ENCODE data around the gene SVBP.

Gene SVBP

GRCh38 chr1:42797979-42798378, 19.2 kb downstream of the SVBP start:
- no peak for DNase-seq

DNA sequence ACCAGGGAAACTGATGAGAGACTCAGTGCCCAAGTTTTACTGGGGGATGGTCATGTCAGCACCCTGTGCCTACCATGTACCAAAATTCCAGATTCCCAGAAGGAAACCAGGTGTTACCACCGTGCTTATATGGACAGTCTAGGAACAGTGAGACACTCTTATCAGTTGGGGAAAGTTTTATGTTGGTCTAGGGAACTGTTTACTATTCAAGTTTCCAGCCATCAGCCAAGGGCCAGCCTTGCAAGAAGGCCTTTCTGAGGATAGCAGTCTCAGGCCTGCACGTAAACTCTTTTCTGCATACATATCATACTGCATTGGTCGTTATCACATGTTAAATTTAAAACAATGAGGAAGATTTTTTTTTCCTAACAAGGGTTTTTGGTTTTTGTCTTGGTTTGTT, 19.8 kb downstream of the SVBP start:
- DNase-seq: no peak

GRCh38 chr1:42793824-42794223, 23.4 kb downstream of the SVBP start:
- DNase-seq: no peak

GRCh38 chr1:42788021-42788420, 29.2 kb downstream of the SVBP start:
- no peak for DNase-seq

DNA sequence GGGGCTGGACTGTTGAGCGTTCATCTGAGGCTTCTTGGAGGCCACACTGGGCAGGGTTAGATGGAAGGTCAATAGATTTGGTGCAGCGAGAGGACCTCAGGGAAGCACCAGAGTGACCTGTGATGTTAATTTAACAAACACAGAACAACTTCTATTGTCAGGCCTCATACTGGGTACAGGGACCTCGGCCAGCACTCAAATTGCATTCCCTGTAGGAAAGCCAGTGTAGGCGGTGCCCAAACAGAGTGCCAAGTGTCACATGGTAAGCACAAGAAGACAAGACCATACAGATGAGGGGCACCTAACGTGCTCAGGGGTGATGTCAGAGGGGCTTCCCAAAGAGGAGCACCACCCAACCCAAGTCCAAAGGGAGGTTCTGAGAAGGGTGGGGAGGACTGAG, 31.1 kb downstream of the SVBP start:
- DNase-seq: no peak

GRCh38 chr1:42784946-42785693, 32.1 kb downstream of the SVBP start, which contains the start of gene TMEM269:
TSS of gene TMEM269 (plus strand) at chr1:42784991. CDS start at chr1:42789894, 4,903 bp downstream.
- DNase-seq: peak; percentile 52

- no peak for DNase-seq
These were observed 32.7 kb downstream of the SVBP start for GRCh38 chr1:42784547-42784945.

DNA sequence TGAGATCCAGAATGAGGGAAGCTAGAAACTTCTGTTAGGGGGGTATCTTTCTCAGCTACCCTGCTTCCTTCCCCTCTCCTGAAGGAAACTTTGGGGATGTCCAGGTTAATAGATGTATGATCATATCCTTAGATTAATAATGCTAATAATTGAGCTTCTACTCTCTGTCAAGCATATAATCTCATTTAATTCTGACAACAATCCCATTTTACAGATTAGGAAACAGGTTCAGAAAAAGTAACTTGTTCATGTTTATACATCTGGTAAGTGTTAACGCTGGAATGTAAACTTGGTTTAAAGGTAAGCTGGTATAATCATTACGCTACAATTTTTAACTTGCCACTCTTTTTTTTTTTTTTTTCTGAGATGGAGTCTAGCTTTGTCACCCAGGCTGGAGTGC, 34.1 kb downstream of the SVBP start:
- no peak for DNase-seq

DNA sequence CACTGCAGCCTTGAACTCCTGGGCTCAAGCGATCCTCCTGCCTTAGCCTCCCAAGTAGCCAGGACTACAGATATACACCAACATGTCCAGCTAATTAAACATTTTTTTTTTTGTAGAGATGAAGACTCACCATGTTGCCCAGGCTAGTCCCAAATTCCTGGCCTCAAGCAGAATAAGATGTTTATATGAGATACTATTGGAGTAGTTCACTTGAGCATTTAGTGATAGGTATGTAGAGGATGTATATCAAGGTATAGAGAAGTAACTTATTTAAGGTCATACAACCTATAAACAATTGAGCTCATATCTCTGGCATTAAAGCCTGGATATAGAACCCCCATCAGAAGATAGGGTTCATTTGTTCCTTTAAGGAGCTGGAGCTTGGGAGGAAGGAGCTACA, 37.0 kb downstream of the SVBP start:
- no peak for DNase-seq

- no peak for DNase-seq
These were observed 37.5 kb downstream of the SVBP start for GRCh38 chr1:42779725-42780124.

DNA sequence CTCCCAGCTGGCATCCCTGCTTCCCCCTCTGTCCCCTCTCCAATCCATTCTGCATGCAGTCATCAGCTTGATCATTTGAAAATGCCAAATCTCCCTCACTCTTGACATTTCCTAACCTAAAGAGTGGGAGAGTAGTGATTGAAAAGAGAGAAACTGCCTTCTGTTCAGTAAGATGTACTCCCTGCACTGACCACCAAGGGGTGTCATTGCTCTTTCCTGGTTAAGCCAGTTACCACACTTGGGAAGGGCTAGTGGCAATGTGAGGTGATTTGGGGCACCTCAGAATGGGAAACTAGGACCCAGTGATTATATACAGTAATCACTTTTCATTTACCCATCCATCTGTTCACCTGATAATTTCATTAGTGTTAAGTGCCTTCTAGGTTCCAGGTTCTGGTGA, 39.3 kb downstream of the SVBP start:
- DNase-seq: peak; percentile 15

DNA sequence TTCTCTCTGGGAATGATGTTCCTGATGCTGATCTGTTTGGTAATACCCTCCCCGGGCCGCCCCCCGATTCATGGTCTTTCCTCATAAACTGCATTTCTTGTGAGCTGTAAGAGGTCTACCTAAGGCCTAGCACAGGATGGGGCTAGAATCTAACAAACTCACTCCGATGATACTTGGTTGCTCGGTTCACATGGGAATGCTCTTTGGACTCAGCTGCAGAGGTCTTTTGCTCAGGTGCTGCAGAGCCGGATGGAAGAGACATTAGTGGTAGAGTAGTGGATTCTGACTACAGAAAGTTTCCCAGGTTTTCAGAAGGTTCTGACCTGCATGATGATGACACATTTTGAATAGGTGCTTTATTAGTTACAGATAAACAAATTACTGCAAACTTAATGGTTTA, 40.7 kb downstream of the SVBP start:
- DNase-seq: no peak

- DNase-seq: no peak
These were observed 42.2 kb downstream of the SVBP start for GRCh38 chr1:42774928-42775526.

- DNase-seq: no peak
These were observed 43.8 kb downstream of the SVBP start for GRCh38 chr1:42773420-42773819.

- no peak for DNase-seq
These were observed 47.4 kb downstream of the SVBP start for GRCh38 chr1:42769811-42770210.

- no peak for DNase-seq
These were observed 49.0 kb downstream of the SVBP start for GRCh38 chr1:42768172-42768571.

DNA sequence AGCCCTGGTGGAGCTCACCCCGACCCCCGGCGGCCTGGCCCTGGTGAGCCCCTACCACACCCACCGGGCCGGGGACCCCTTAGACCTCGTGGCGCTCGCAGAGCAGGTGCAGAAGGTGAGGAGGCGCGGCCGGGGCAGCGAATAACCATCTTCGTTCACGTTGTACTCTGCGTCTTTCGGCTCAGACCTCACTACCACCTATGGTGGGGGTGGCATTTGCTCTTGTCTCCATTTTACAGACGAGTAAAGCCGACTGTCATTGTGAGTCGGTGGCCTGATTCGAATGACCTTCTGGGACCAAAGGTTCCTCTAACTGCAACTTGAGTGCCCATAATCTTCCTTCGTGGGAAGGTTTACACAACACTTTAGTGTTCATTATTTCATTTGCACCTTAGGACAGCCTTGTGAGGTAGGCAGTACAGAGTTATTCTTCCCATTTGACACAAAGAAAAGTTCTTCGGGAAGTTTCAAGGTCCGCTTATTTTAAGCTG, 49.6 kb downstream of the SVBP start:
- DNase-seq: no peak

- DNase-seq: peak; percentile 99
These were observed 50.3 kb downstream of the SVBP start, which contains the start of the genes C1orf50 and P3H1 for GRCh38 chr1:42766741-42767509. TSS of gene C1orf50 (plus strand) at chr1:42767249. CDS start at chr1:42767312, 63 bp downstream. TSS of gene P3H1 (minus strand) at chr1:42767028. CDS start at chr1:42766971, 57 bp downstream.

- DNase-seq: peak; percentile 56
These were observed 51.1 kb downstream of the SVBP start for GRCh38 chr1:42765832-42766740.

- no peak for DNase-seq
These were observed 51.9 kb downstream of the SVBP start for GRCh38 chr1:42765269-42765668.

GRCh38 chr1:42762269-42762668, 54.9 kb downstream of the SVBP start:
- DNase-seq: no peak

DNA sequence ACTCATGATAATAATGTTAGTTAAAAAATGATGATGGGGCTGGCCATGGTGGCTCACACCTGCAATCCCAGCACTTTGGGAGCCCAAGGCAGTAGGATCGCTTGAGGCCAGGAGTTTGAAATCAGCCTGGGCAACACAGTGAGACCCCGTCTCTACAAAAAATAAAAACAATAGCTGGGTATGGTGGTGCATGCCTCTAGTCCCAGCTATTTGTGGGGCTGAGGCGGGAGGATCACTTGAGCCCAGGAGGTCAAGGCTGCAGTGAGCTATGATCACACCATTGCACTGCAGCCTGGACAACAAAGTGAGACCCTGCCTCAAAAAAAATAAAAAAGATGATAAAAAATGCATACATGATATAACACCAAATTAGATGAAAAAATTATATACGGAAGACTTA, 55.6 kb downstream of the SVBP start:
- DNase-seq: no peak

All from stimulated activated CD4-positive, alpha-beta T cell treated with anti-CD3 and anti-CD28 coated beads, Interleukin-4, amount 100 ng/mL, for 1 hour (primary cell).